ENCODE measurements around the gene SH2D6. TPM values are rescaled to one million over a fixed set of nuclear protein-coding genes. Genes with fewer than 3 reads are reported as not detected.
"Not testable (repeated sequence)": the region's sequence is repeated elsewhere in the genome, so short reads cannot be mapped to it uniquely, and the experiment has no call there.

Gene SH2D6
- total and polyA plus RNA-seq, 2 of the 8 experiments (the other 6 are each of a cell fraction or from before 2014, with no cell fraction given): 0.42 TPM; not detected in 1

DNA sequence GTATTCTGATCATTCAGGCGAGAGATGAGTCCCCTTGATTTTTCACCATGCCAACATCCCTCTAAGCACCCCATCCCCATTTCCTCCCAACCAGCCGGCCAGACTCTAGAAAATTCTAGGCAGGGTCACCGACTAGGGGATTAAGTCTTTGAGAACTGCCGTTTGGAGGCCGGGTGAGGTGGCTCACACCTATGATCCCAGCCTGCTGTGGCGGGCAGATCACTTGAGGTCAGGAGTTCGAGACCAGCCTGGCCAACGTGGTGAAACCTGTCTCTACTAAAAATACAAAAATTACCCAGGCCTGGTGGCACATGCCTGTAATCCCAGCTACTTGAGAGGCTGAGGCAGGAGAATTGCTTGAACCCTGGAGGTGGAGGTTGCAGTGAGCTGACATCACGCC lies 21.1 kb downstream of the SH2D6 start:
- H2BK5ac ChIP-seq (ENCODE audit: low read depth, low read length); H3K18ac ChIP-seq (ENCODE audit: extremely low read depth, low read length); H3K9me3 ChIP-seq (ENCODE audit: insufficient read depth in 2 of 2, low read depth in 1 of 2, low read length in 1 of 2); H3K79me1 ChIP-seq (ENCODE audit: low read depth, low read length); FAIRE-seq; H3K4me2 ChIP-seq (ENCODE audit: insufficient read depth in 1 of 2, low read depth in 2 of 2, low read length in 2 of 2); H3K23ac ChIP-seq (ENCODE audit: insufficient read length); H4K5ac ChIP-seq (ENCODE audit: insufficient read length, low read depth, low read length); H2AK5ac ChIP-seq (ENCODE audit: low read depth, low read length); H3K79me2 ChIP-seq (ENCODE audit: control insufficient read depth in 1 of 2, insufficient read depth in 2 of 2, low read length in 2 of 2); H3K9ac ChIP-seq (replicated peaks in 1 of 4; ENCODE audit: extremely low read depth in 1 of 4, low read depth in 3 of 4, low read length in 3 of 4); H2BK120ac ChIP-seq (replicated peaks; ENCODE audit: low read depth, low read length); H3K4ac ChIP-seq (replicated peaks; ENCODE audit: insufficient read length, low read depth, low read length); H3K27ac ChIP-seq (ENCODE audit: low read depth, low read length); H4K20me1 ChIP-seq (replicated peaks in 1 of 2; ENCODE audit: control insufficient read depth in 1 of 2, insufficient read depth in 2 of 2, low read length in 2 of 2); H3K36me3 ChIP-seq (ENCODE audit: control insufficient read depth in 2 of 4, insufficient read depth in 4 of 4, low read length in 3 of 4); H2BK12ac ChIP-seq (ENCODE audit: low read depth, low read length); H4K8ac ChIP-seq (ENCODE audit: extremely low read depth, insufficient read depth, low read length); H2BK15ac ChIP-seq (ENCODE audit: low read length); DNase-seq (ENCODE audit: low read depth in 1 of 2, low spot score in 2 of 2); H4K91ac ChIP-seq (replicated peaks; ENCODE audit: insufficient read length, low read length); H3K14ac ChIP-seq (ENCODE audit: insufficient read length); H3K56ac ChIP-seq (replicated peaks; ENCODE audit: insufficient read length, low read depth, low read length); H3K23me2 ChIP-seq (ENCODE audit: low read depth, low read length); H3K4me3 ChIP-seq (ENCODE audit: extremely low read depth in 1 of 4, insufficient read depth in 2 of 4, low read depth in 3 of 4, low read length in 4 of 4); H2BK20ac ChIP-seq (ENCODE audit: low read length); H2AFZ ChIP-seq (ENCODE audit: low read length): not testable (repeated sequence)
- Histone ChIP-seq H3K27me3 (replicated peaks in 1 of 4; ENCODE audit: control insufficient read depth in 3 of 4, extremely low read depth in 1 of 4, insufficient read depth in 3 of 4, low read length in 3 of 4) (peaks cover 0 to 14% (median 5%) of the 10 kb centered on the region in 4 experiments; a peak in 4 of 7 replicates), H3K4me1 (replicated peaks in 1 of 4; ENCODE audit: control insufficient read depth in 3 of 4, insufficient read depth in 4 of 4, low read length in 3 of 4) (peaks cover 7 to 26% (median 20%) of the 10 kb centered on the region in 4 experiments)
- ChIA-PET POLR2A (ENCODE audit: partially characterized antibody) (interaction anchor here (1.1 to 55.3 kb wide), 4 partner anchors 13 to 107 kb away, joined by 3 to 1889 read pairs (median 4); partner anchors contain the start of genes GGCX and MAT2A), CTCF (ENCODE audit: partially characterized antibody) (interaction anchor here (0.9 to 4.4 kb wide), 2 partner anchors 10 to 19 kb away, joined by 3 to 19 read pairs; partner anchors contain the start of gene SH2D6)
- 94% methylated on average over 9 of the region's 9 CpGs; no CpG with 5 or more reads in 1 of the 2 experiments for WGBS, 2 experiments (ENCODE audit: extremely low coverage in 1 of 2, insufficient coverage in 1 of 2, insufficient read length in 1 of 2, insufficient replicate concordance in 2 of 2, low coverage in 1 of 2, low lambda C conversion rate in 2 of 2, missing lambda C conversion rate in 1 of 2)

Measured in H1 (cell line).